Kidney epithelial cell (primary cell): ENCODE results near the gene DLG5. TPM values are rescaled to one million over a fixed set of nuclear protein-coding genes. Genes with fewer than 3 reads are reported as not detected.

Experiments
- DNase-seq: peaks from one replicate; pipeline ENCODE4 v3.0.0-alpha.2; 2010; ENCODE audit warnings: low read depth
- H3K27me3 ChIP-seq: 2 replicates; pipeline ENCODE4 v1.6.0; 2011; ENCODE audit warnings: low read length; ENCODE audit not compliant: control insufficient read depth, insufficient read depth
- H3K36me3 ChIP-seq: 2 replicates; pipeline ENCODE4 v1.5.1; 2011; ENCODE audit warnings: low read length; ENCODE audit not compliant: control insufficient read depth, insufficient read depth
- H3K4me3 ChIP-seq: 2 replicates; pipeline ENCODE4 v1.5.1; 2011; ENCODE audit warnings: low read depth, mild to moderate bottlenecking, control low read depth, low read length
- CTCF ChIP-seq: IDR thresholded peaks from 2 replicates; pipeline ENCODE4 v1.5.1; 2011; ENCODE audit warnings: mild to moderate bottlenecking, moderate library complexity, low read length, control low read depth, inconsistent platforms; ENCODE audit not compliant: insufficient read depth, poor library complexity, severe bottlenecking
- total RNA-seq: library from RNA; depleted of rRNA; stranded (reverse); fragments of >200 nt; gene quantifications from 2 replicates; pipeline ENCODE4 v1.2.3, GENCODE V29; 2015

The DLG5 gene
- total RNA-seq, 1 donor from 2014 or later = 35.9 TPM

- H3K36me3 ChIP-seq = no peaks in the 10 kb centered on the region
- H3K4me3 ChIP-seq = no peak overlapping the region
- H3K27me3 ChIP-seq = no peaks in the 10 kb centered on the region
- DNase-seq = no peak
- TF ChIP-seq CTCF = no peak
Measured at GRCh38 chr10:77936697-77937567, 10.4 kb upstream of the DLG5 start.

GRCh38 chr10:77932016-77932715, 5.6 kb upstream of the DLG5 start:
- H3K36me3 ChIP-seq = no peaks in the 10 kb centered on the region
- H3K4me3 ChIP-seq = no peak overlapping the region
- H3K27me3 ChIP-seq = no peaks in the 10 kb centered on the region
- TF ChIP-seq CTCF = no peak
- no peak for DNase-seq

GRCh38 chr10:77927402-77928246, 1.1 kb upstream of the DLG5 start:
- TF ChIP-seq CTCF = no peak
- no peaks in the 10 kb centered on the region for H3K27me3 ChIP-seq
- peak overlapping the region; percentile 67 for H3K4me3 ChIP-seq
- no peaks in the 10 kb centered on the region for H3K36me3 ChIP-seq
- no peak for DNase-seq

GRCh38 chr10:77925795-77926565, 575 bp downstream of the DLG5 start:
- Histone ChIP-seq H3K4me3 (peak overlapping the region; percentile 67), H3K36me3 (no peaks in the 10 kb centered on the region), H3K27me3 (no peaks in the 10 kb centered on the region)
- no peak for DNase-seq
- TF ChIP-seq CTCF = no peak

GRCh38 chr10:77925410-77925794, 1.2 kb downstream of the DLG5 start:
- Histone ChIP-seq H3K36me3 (no peaks in the 10 kb centered on the region), H3K27me3 (no peaks in the 10 kb centered on the region), H3K4me3 (peak overlapping the region; percentile 67)
- DNase-seq = no peak
- TF ChIP-seq CTCF = no peak
